ENCODE data around the gene SLC1A4. TPM values are rescaled to one million over a fixed set of nuclear protein-coding genes. Genes with fewer than 3 reads are reported as not detected.

The SLC1A4 gene
- total RNA-seq, 2 donors from 2014 or later, result 3.6 to 5.2 TPM

DNA sequence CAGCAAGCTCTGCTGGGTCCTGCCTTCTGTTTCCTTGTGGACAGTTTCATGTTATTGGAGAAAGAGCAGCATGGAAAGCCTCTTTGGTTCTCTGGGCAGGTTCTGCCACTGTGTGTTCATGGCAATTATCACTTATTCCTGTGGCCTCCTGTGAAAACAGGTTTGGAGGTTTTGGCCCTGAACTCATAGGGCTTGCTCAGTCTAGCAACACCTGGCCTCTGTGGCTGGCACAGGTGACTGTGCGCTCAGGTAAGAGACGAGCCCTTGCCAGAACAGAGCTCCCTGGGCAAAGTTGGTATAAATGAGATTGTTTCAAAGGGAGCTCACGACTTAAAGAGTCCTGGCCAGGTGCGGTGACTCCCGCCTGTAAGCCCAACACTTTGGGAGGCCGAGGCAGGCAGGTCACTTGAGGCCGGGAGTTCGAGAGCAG is 72.7 kb downstream of the SLC1A4 start:
- no peak for ATAC-seq
- intact Hi-C loops (cut with DNase I), result loop anchor here in 1 of 2 donors (5.0 kb wide), 2 partner anchors 110 to 125 kb away; no protein-coding TSS in a partner anchor
- no peak for DNase-seq

DNA sequence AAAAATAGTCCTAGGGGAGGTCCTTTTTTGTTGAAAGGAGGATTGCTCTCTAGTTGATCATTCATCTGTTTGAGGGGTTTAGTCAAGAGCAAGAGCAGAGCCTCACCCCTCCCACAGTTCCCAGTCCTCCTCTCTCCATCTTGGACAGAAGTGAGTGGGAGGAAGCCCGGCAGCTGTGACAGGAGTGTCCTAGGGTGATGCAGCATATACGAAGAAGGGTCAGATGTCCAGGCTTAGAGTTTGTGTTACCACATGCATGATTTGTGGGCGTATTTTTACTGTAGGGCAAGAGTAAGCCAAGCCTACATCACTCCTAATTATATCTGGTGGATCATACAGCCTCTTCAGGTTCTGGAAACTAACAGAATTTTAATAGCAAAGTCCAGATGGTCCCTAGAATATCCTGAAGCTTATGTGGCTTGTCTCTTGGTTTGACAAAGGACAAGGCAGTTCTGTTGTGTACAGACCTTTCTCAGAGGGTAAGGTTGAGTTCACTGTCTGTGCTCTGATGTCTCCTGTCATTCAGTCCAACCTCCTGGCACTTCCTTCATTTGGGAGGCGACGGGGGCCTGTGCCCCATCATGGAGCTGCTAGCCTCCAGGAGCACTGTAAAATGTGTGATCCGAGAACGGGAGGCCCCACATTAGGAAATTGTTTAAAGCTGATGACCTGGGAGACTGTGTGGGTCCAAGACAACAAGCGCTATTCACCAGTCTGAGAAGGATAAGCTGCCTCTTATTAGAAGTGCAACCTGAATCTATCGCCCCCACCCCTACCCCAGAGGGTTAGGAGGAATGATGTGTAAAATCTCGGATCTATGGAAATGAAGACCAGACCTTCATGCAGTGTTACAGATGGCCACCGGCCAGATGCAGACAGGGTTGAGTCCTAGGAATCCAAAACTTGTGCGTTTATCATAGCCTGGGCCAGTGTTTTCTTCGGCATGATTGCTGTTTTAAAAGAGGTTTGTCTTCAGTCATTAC is 73.9 kb downstream of the SLC1A4 start:
- intact Hi-C loops (cut with DNase I), result loop anchor here in 1 of 2 donors (5.0 kb wide), 2 partner anchors 109 to 124 kb away; no protein-coding TSS in a partner anchor
- ATAC-seq, result no peak
- DNase-seq, result no peak

DNA sequence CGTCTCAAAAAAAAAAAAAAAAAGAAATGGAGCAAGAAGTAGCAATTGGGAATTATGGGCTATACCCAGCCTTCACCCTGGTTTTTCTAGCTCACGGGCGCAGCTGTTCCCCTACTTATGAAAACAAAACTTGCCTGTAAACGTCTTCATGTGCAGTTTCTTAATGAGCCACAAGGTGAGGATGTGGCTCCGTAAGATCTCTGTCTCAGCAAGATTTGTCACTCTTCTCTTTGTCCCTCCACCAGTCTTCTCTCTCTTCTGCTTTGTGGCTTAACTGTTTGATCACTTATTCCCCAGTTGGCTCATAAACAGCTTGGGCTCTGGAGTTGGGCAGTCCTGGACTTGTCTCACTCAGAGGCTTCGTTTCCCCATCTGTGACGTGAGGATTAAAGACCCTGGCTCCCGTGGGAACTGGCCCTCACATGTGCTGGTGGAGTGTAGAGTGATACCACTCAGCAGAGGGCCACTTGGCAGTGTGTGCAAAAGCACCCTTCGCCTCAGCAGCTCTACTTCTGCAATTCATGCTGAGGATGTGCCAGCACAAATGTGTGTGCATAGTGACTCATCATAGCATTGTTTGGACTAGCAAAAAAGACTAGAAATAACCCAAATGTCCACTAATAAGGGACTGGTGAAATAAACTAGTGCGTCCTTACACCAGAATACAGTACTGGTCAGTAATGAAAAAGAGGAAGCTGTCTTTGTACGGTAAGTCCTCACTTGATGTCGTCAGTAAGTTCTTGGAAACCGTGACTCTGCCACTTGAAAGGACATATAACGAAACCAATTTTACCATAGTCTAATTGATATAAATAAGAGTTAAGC is 75.7 kb downstream of the SLC1A4 start:
- DNase-seq, result peak; percentile 80
- intact Hi-C loops (cut with DNase I), result loop anchor here (5.0 kb wide), 3 partner anchors 62 to 122 kb away; no protein-coding TSS in a partner anchor
- ATAC-seq, result peak; percentile 85 to 88

DNA sequence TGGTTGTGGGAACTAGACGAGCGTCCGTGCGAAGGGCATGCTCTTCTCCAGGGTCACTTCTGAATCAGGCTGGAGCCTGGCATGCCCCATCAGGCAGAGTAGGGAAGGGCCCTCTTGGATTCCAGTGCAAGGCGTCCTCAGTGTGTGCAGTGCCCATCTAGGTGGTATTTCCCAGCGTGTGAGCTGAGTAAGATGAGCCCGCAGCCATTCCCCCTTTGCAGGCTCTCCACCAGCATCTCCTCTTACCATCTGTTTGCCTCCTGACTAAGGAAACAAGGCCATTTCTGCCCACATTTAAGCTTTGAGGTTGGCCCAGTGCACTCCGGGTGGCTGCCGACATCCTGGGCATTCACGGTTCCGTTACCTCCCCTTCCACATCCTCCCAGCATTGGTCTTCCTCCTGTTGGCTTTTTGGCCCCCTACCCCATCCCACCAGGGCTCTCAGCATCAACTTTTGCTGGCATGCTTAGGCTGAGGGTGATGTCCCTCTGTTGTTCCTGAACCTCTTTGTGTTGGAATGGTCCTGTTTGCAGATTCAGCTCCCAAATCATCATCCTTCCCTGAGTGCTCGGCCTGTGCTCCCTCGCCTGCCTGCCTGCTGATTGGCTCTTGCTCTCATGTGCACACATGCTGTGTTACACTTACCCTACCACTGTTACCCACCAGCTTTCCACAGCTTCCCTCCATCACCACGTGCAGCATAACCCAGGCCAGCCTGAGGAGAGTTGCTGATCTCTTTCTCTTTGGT is 78.8 kb downstream of the SLC1A4 start:
- ATAC-seq (no peak), DNase-seq (no peak)
- intact Hi-C loops (cut with DNase I), result loop anchor here in 1 of 2 donors (5.0 kb wide), 2 partner anchors 59 to 119 kb away; no protein-coding TSS in a partner anchor

- intact Hi-C loops (cut with DNase I), result loop anchor here in 1 of 2 donors (5.0 kb wide), 2 partner anchors 58 to 118 kb away; no protein-coding TSS in a partner anchor
- no peak for DNase-seq
These were observed 80.2 kb downstream of the SLC1A4 start for GRCh38 chr2:65069439-65069824.

DNA sequence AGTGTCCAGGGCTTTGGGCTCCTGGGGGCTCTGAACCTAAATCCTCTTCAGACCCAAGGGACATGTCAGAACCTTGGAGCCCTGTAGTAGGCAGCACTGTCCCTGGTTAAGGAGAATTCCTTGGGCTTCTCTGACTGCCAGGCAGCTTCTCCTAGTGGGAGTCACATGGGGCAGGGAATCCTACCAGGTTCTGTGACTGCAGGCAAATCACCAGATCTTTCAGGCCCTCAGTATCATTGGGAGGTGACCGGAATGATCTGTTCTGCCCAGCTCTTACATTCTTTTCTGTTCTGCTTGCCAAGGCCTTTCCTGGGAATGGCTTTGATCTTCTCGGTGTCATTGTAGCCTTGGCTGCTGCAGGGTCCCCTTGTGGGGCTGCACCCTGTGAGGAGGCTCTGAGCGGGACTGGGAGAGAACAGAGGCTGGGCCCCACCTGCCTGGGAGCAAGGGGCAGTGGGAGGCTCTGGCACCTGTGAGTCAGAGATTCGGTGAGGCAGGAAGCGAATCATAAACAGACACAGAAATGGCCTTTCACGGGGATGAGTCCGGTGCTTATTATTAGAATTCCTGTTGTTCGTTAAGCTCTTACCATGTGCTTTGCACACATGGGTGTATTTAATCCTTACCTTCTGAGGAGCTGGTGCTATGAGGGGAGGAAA is 81.1 kb downstream of the SLC1A4 start:
- DNase-seq, result no peak
- peak; percentile 23 to 31 for ATAC-seq
- intact Hi-C loops (cut with DNase I), result no loop called here

More at GRCh38 chr2:65069439-65069824, 80.2 kb downstream of the SLC1A4 start:
- ATAC-seq, result no peak

GRCh38 chr2:65070856-65071255 is 81.7 kb downstream of the SLC1A4 start:
- intact Hi-C loops (cut with DNase I), result no loop called here
- no peak for DNase-seq
- ATAC-seq, result no peak

GRCh38 chr2:65071499-65072180 is 82.4 kb downstream of the SLC1A4 start:
- DNase-seq (peak; percentile 40), ATAC-seq (peak in 1 of 2 donors; percentile 3)
- intact Hi-C loops (cut with DNase I), result no loop called here

DNA sequence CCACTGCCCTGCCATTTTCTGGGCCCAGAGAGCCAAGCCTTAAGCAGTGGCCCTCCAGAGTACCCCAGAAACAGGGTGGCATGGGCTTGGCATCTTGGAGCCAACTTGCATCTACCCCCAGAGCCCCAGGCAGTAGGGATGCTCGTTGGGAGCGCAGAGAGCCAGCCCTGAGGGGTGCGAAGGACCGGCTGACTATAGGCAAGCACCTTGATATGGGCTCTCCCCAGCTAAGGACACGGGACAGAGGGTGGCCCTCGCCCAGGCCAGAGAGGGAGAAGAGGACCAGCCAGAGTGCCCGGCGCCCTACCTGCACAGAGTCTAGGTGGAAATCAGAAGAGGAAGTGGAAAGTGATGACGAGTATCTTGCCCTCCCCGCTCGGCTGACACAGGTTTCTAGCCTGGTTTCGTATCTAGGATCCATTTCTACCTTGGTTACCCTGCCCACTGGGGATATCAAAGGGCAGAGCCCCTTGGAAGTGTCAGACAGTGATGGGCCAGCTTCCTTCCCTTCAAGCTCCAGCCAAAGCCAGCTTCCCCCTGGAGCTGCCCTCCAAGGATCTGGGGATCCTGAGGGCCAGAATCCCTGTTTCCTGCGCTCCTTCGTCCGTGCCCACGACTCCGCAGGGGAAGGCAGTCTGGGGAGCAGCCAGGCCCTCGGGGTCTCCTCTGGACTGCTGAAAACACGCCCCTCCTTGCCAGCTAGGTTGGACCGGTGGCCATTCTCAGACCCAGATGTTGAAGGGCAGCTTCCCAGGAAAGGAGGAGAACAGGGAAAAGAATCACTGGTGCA is 83.2 kb downstream of the SLC1A4 start:
- ATAC-seq (no peak), DNase-seq (no peak)
- intact Hi-C loops (cut with DNase I), result no loop called here

Other genes with a start within 250 kb of the SLC1A4 start
- 10 to 100 TPM; 12.6 to 15.4 TPM for gene CEP68, start 67.0 kb downstream of the SLC1A4 start, total RNA-seq
- gene RAB1A, start 140.7 kb downstream of the SLC1A4 start, total RNA-seq, result 100 to 1,000 TPM; 118 to 163 TPM
- gene ACTR2, start 238.4 kb downstream of the SLC1A4 start, total RNA-seq, result 100 to 1,000 TPM; 130 to 145 TPM

Data from left cardiac atrium (tissue), 4 donors.